H1 (cell line): ENCODE data around the gene ANKRD50. TPM values are rescaled to one million over a fixed set of nuclear protein-coding genes. Genes with fewer than 3 reads are reported as not detected.

Experiments
- CTCF ChIA-PET: fragments of 300-600 bp; sonication (Branson Sonifier 250); formaldehyde crosslinking; loops from one replicate; lab custom pipeline; 2021; ENCODE audit not compliant: partially characterized antibody; lab: Charles Lee
- POLR2A ChIA-PET: fragments of 300-600 bp; sonication (Branson Sonifier 250); formaldehyde crosslinking; loops from one replicate; lab custom pipeline; 2021; ENCODE audit warnings: inconsistent platforms; ENCODE audit not compliant: partially characterized antibody; lab: Charles Lee
- DNase-seq, 2 experiments: peaks; one replicate each; pipeline versions ENCODE4 v3.0.0 to v3.0.0-alpha.2; 2010 to 2022; ENCODE audit warnings: low spot score in 2 of 2, low read depth in 1 of 2, mixed read lengths in 1 of 2
- FAIRE-seq: peaks from 2 replicates; lab custom pipeline; 2011; peaks lifted over from hg19 to GRCh38; lab: Jason Lieb, UNC
- H2AFZ ChIP-seq: 2 replicates; pipeline ENCODE4 v1.8.1; 2012; ENCODE audit warnings: low read length, inconsistent platforms
- H2AK5ac ChIP-seq: 2 replicates; pipeline ENCODE4 v1.6.1; 2013; ENCODE audit warnings: low read depth, low read length
- H2BK120ac ChIP-seq: replicated peaks from 2 replicates; pipeline ENCODE3; 2013; ENCODE audit warnings: low read depth, low read length, inconsistent platforms
- H2BK12ac ChIP-seq: 2 replicates; pipeline ENCODE4 v1.6.1; 2013; ENCODE audit warnings: low read depth, low read length
- H2BK15ac ChIP-seq: 2 replicates; pipeline ENCODE4 v1.6.1; 2013; ENCODE audit warnings: low read length
- H2BK20ac ChIP-seq: 2 replicates; pipeline ENCODE4 v1.6.1; 2013; ENCODE audit warnings: low read length
- H2BK5ac ChIP-seq: 2 replicates; pipeline ENCODE4 v1.6.1; 2013; ENCODE audit warnings: low read depth, low read length
- H3K14ac ChIP-seq: 2 replicates; pipeline ENCODE4 v1.6.1; 2013; ENCODE audit warnings: inconsistent platforms; ENCODE audit not compliant: insufficient read length
- H3K18ac ChIP-seq: 2 replicates; pipeline ENCODE4 v1.6.1; 2013; ENCODE audit warnings: low read length; ENCODE audit errors: extremely low read depth
- H3K23ac ChIP-seq: 2 replicates; pipeline ENCODE4 v1.6.1; 2013; ENCODE audit warnings: inconsistent platforms; ENCODE audit not compliant: insufficient read length
- H3K23me2 ChIP-seq: 2 replicates; pipeline ENCODE4 v1.6.1; 2013; ENCODE audit warnings: low read depth, low read length
- H3K27ac ChIP-seq: 2 replicates; pipeline ENCODE4 v1.6.1; 2011; ENCODE audit warnings: low read depth, low read length, inconsistent platforms
- H3K27me3 ChIP-seq, 4 experiments: replicated peaks in 1 of 4; 1 replicate in 1 of 4; 2 replicates in 3 of 4; pipeline versions ENCODE4 v1.6.1 to v1.8.1; 2011 to 2013; ENCODE audit warnings: low read length in 3 of 4, mild to moderate bottlenecking in 3 of 4, inconsistent platforms in 2 of 4, mixed read lengths in 2 of 4, moderate library complexity in 1 of 4; ENCODE audit not compliant: control insufficient read depth in 3 of 4, insufficient read depth in 3 of 4; ENCODE audit errors: extremely low read depth in 1 of 4
- H3K36me3 ChIP-seq, 4 experiments: 2 replicates each; pipeline versions ENCODE4 v1.6.1 to v1.8.1; 2011 to 2013; ENCODE audit warnings: mild to moderate bottlenecking in 4 of 4, low read length in 3 of 4, moderate library complexity in 2 of 4, control low read depth in 1 of 4, inconsistent platforms in 1 of 4; ENCODE audit not compliant: insufficient read depth in 4 of 4, control insufficient read depth in 2 of 4
- H3K4ac ChIP-seq: replicated peaks from 2 replicates; pipeline ENCODE3; 2013; ENCODE audit warnings: low read length, low read depth, mixed read lengths, inconsistent platforms; ENCODE audit not compliant: insufficient read length
- H3K4me1 ChIP-seq, 4 experiments: replicated peaks in 1 of 4; 1 replicate in 1 of 4; 2 replicates in 3 of 4; pipeline versions ENCODE4 v1.6.1 to v1.8.1; 2011 to 2013; ENCODE audit warnings: low read length in 3 of 4, inconsistent platforms in 2 of 4, mixed read lengths in 1 of 4; ENCODE audit not compliant: insufficient read depth in 4 of 4, control insufficient read depth in 3 of 4
- H3K4me2 ChIP-seq, 2 experiments: 2 replicates each; pipeline versions ENCODE4 v1.6.1 to v1.8.1; 2011 to 2013; ENCODE audit warnings: low read depth in 2 of 2, low read length in 2 of 2, control low read depth in 1 of 2, inconsistent platforms in 1 of 2, mild to moderate bottlenecking in 1 of 2; ENCODE audit not compliant: insufficient read depth in 1 of 2
- H3K4me3 ChIP-seq, 4 experiments: fragments of 200-600, 300-600 bp in 1 of 4; sonication (generic), shearing (Covaris generic), sonication (Bioruptor Twin) in 1 of 4; 2 replicates each; pipeline versions ENCODE4 v1.5.1 to v1.8.1; 2011 to 2016; ENCODE audit warnings: low read length in 4 of 4, low read depth in 3 of 4, control low read depth in 2 of 4, inconsistent platforms in 2 of 4, mild to moderate bottlenecking in 2 of 4, mixed read lengths in 1 of 4, moderate library complexity in 1 of 4; ENCODE audit not compliant: insufficient read depth in 2 of 4; ENCODE audit errors: extremely low read depth in 1 of 4
- H3K56ac ChIP-seq: replicated peaks from 2 replicates; pipeline ENCODE3; 2013; ENCODE audit warnings: low read depth, mild to moderate bottlenecking, mixed read lengths, low read length, inconsistent platforms; ENCODE audit not compliant: insufficient read length
- H3K79me1 ChIP-seq: 2 replicates; pipeline ENCODE4 v1.6.1; 2013; ENCODE audit warnings: low read depth, low read length, control low read depth
- H3K79me2 ChIP-seq, 2 experiments: 2 replicates each; pipeline versions ENCODE4 v1.6.1 to v1.8.1; 2012 to 2013; ENCODE audit warnings: low read length in 2 of 2, mild to moderate bottlenecking in 2 of 2, inconsistent platforms in 1 of 2; ENCODE audit not compliant: insufficient read depth in 2 of 2, control insufficient read depth in 1 of 2
- H3K9ac ChIP-seq, 4 experiments: replicated peaks in 1 of 4; 1 replicate in 1 of 4; 2 replicates in 3 of 4; pipeline versions ENCODE4 v1.6.1 to v1.8.1; 2011 to 2013; ENCODE audit warnings: low read depth in 3 of 4, low read length in 3 of 4, control low read depth in 2 of 4, mild to moderate bottlenecking in 2 of 4, moderate library complexity in 2 of 4, inconsistent platforms in 1 of 4; ENCODE audit errors: extremely low read depth in 1 of 4
- H3K9me3 ChIP-seq, 2 experiments: 2 replicates each; pipeline versions ENCODE4 v1.6.1 to v1.8.1; 2012 to 2013; ENCODE audit warnings: mild to moderate bottlenecking in 2 of 2, moderate library complexity in 2 of 2, control low read depth in 1 of 2, inconsistent platforms in 1 of 2, low read depth in 1 of 2, low read length in 1 of 2, mixed read lengths in 1 of 2; ENCODE audit not compliant: insufficient read depth in 2 of 2
- H4K20me1 ChIP-seq, 2 experiments: replicated peaks in 1 of 2; 2 replicates each; pipeline versions ENCODE3 to v1.8.1; 2011 to 2013; ENCODE audit warnings: inconsistent platforms in 2 of 2, low read length in 2 of 2, mild to moderate bottlenecking in 1 of 2; ENCODE audit not compliant: insufficient read depth in 2 of 2, control insufficient read depth in 1 of 2
- H4K5ac ChIP-seq: 2 replicates; pipeline ENCODE4 v1.6.1; 2013; ENCODE audit warnings: low read length, low read depth, mixed read lengths, inconsistent platforms; ENCODE audit not compliant: insufficient read length
- H4K8ac ChIP-seq: 2 replicates; pipeline ENCODE4 v1.8.0; 2013; ENCODE audit warnings: mild to moderate bottlenecking, moderate library complexity, low read length, inconsistent platforms; ENCODE audit not compliant: insufficient read depth; ENCODE audit errors: extremely low read depth
- H4K91ac ChIP-seq: replicated peaks from 2 replicates; pipeline ENCODE3; 2013; ENCODE audit warnings: low read length, mixed read lengths, inconsistent platforms; ENCODE audit not compliant: insufficient read length
- CHD1 ChIP-seq: IDR thresholded peaks from 2 replicates; pipeline ENCODE4 v1.6.1; 2012; ENCODE audit warnings: low read depth, low read length, improper control_type of control experiment
- CREB1 ChIP-seq: IDR thresholded peaks from 2 replicates; pipeline ENCODE4 v1.6.1; 2012; ENCODE audit warnings: inconsistent platforms
- EZH2 ChIP-seq: fragments of 200-600 bp; sonication (generic); IDR thresholded peaks from 2 replicates; pipeline ENCODE4 v1.7.1; 2012; ENCODE audit warnings: low read depth, mild to moderate bottlenecking, moderate library complexity, low read length, inconsistent platforms; ENCODE audit not compliant: severe bottlenecking
- KDM5A ChIP-seq: fragments of 200-600 bp; IDR thresholded peaks from 2 replicates; pipeline ENCODE4 v1.7.1; 2012; ENCODE audit warnings: mild to moderate bottlenecking, low read length, inconsistent platforms, mixed read lengths
- POLR2A ChIP-seq, 2 experiments: IDR thresholded peaks; 1 replicate in 1 of 2; 2 replicates in 1 of 2; pipeline ENCODE4 v1.6.1; 2011; ENCODE audit warnings: low read depth in 2 of 2, low read length in 2 of 2, mild to moderate bottlenecking in 2 of 2; ENCODE audit errors: control extremely low read depth in 1 of 2
- SUZ12 ChIP-seq: fragments of 200-600 bp; sonication (generic); IDR thresholded peaks from 2 replicates; pipeline ENCODE4 v1.6.1; 2012; ENCODE audit warnings: mild to moderate bottlenecking, inconsistent platforms, low read length, moderate library complexity, mixed read lengths
- TBP ChIP-seq: IDR thresholded peaks from 2 replicates; pipeline ENCODE4 v1.6.1; 2011; ENCODE audit warnings: low read depth, low read length, improper control_type of control experiment
- TEAD4 ChIP-seq: IDR thresholded peaks from 2 replicates; pipeline ENCODE4 v1.6.1; 2012; ENCODE audit warnings: low read depth, low read length, inconsistent platforms, mixed read lengths
- ZNF274 ChIP-seq: IDR thresholded peaks from 2 replicates; pipeline ENCODE4 v1.7.0; 2012; ENCODE audit warnings: low read length, borderline replicate concordance; ENCODE audit errors: extremely low read depth
- WGBS, 2 experiments: shearing (Covaris generic) in 1 of 2; methylation state at CpG; one replicate each; pipeline versions ENCODE4 v1.1.6 to v1.1.7; 2013 to 2015; ENCODE audit warnings: low lambda C conversion rate in 2 of 2, mixed read lengths in 2 of 2, inconsistent platforms in 1 of 2, low coverage in 1 of 2, missing lambda C conversion rate in 1 of 2; ENCODE audit not compliant: insufficient replicate concordance in 2 of 2, insufficient coverage in 1 of 2, insufficient read length in 1 of 2; ENCODE audit errors: extremely low coverage in 1 of 2, missing lambda C conversion rate in 1 of 2; 5-methylcytosine and 5-hydroxymethylcytosine counted together
- polyA plus RNA-seq, 7 experiments: library from polyadenylated mRNA; depleted of rRNA in 3 of 7; stranded (reverse) in 5 of 7; unstranded in 2 of 7; fragments of >200 nt in 5 of 7; fragments of 200-250 nt in 2 of 7; gene quantifications; 1 replicate in 5 of 7; 2 replicates in 1 of 7; 4 replicates in 1 of 7; pipeline versions ENCODE4 v1.2.1 to v1.2.3, GENCODE V29; 2011 to 2013; ENCODE audit warnings: missing spikeins in 2 of 7, mixed read lengths in 2 of 7
- total RNA-seq: library from RNA; stranded (reverse); fragmentation: NEBNext Ultra II Directional; extraction: Animal tissue kit (Norgen Biotek cat#: 25700); gene quantifications from 2 replicates; pipeline ENCODE4 v1.2.1, GENCODE V29; 2021
- TF ChIP-seq, protein P1 (sequence below): IDR thresholded peaks from 2 replicates; pipeline ENCODE4 v1.6.1; 2012; ENCODE audit warnings: low read length, inconsistent platforms

ANKRD50 gene
- total and polyA plus RNA-seq, 2 of the 8 experiments (the other 6 are each of a cell fraction or from before 2014, with no cell fraction given), result 8.5 to 25.0 TPM

- Histone ChIP-seq H3K79me1 (no peaks in the 10 kb centered on the region), H2BK12ac (no peak overlapping the region), H2BK20ac (no peak overlapping the region), H3K4me3 (no peak overlapping the region), H3K56ac (no peak overlapping the region), H3K18ac (no peak overlapping the region), H4K8ac (no peak overlapping the region), H3K23ac (no peak overlapping the region), H2BK120ac (no peak overlapping the region), H3K14ac (no peak overlapping the region), H3K9ac (no peak overlapping the region), H3K27me3 (no peaks in the 10 kb centered on the region), H2BK15ac (no peak overlapping the region), H3K36me3 (no peaks in the 10 kb centered on the region), H3K9me3 (no peaks in the 10 kb centered on the region), H3K23me2 (no peaks in the 10 kb centered on the region), H2AK5ac (no peak overlapping the region), H3K4me1 (peaks cover 0 to 8% (median 5%) of the 10 kb centered on the region in 4 experiments; a peak in 4 of 7 replicates), H3K4me2 (no peak overlapping the region), H4K5ac (no peak overlapping the region), H4K20me1 (no peaks in the 10 kb centered on the region), H3K79me2 (no peaks in the 10 kb centered on the region), H2AFZ (no peak overlapping the region), H3K27ac (no peak overlapping the region), H4K91ac (no peak overlapping the region), H2BK5ac (no peak overlapping the region), H3K4ac (no peak overlapping the region)
- DNase-seq (no peak), FAIRE-seq (no peak)
- ChIA-PET CTCF (no interaction called here), POLR2A (no interaction called here)
- 93% methylated on average over 1 of the region's 1 CpG; no CpG with 5 or more reads in 1 of the 2 experiments for WGBS, 2 experiments
- TF ChIP-seq EZH2, result no peak
- TF ChIP-seq POLR2A (IDR thresholded peaks at IDR 0.05; ENCODE audit: control extremely low read depth in 1 of 2, low read depth in 2 of 2, low read length in 2 of 2), result no peak
- TF ChIP-seq CHD1, result no peak
- TF ChIP-seq CREB1, result no peak
- TF ChIP-seq KDM5A, result no peak
- no peak for TF ChIP-seq TBP
- TF ChIP-seq, protein P1, sequence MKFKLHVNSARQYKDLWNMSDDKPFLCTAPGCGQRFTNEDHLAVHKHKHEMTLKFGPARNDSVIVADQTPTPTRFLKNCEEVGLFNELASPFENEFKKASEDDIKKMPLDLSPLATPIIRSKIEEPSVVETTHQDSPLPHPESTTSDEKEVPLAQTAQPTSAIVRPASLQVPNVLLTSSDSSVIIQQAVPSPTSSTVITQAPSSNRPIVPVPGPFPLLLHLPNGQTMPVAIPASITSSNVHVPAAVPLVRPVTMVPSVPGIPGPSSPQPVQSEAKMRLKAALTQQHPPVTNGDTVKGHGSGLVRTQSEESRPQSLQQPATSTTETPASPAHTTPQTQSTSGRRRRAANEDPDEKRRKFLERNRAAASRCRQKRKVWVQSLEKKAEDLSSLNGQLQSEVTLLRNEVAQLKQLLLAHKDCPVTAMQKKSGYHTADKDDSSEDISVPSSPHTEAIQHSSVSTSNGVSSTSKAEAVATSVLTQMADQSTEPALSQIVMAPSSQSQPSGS, result no peak
- no peak for TF ChIP-seq SUZ12
- no peak for TF ChIP-seq ZNF274
- no peak for TF ChIP-seq TEAD4
These were observed 24.0 kb upstream of the ANKRD50 start for GRCh38 chr4:124736526-124736925.
